ENCODE results near the gene ZBTB20.

GRCh38 chr3:114709102-114709501, 438.0 kb downstream of the ZBTB20 start:
- TF ChIP-seq TAF1 (IDR thresholded peaks at IDR 0.05; ENCODE audit: low read depth) = no peak
- TF ChIP-seq, protein P1, sequence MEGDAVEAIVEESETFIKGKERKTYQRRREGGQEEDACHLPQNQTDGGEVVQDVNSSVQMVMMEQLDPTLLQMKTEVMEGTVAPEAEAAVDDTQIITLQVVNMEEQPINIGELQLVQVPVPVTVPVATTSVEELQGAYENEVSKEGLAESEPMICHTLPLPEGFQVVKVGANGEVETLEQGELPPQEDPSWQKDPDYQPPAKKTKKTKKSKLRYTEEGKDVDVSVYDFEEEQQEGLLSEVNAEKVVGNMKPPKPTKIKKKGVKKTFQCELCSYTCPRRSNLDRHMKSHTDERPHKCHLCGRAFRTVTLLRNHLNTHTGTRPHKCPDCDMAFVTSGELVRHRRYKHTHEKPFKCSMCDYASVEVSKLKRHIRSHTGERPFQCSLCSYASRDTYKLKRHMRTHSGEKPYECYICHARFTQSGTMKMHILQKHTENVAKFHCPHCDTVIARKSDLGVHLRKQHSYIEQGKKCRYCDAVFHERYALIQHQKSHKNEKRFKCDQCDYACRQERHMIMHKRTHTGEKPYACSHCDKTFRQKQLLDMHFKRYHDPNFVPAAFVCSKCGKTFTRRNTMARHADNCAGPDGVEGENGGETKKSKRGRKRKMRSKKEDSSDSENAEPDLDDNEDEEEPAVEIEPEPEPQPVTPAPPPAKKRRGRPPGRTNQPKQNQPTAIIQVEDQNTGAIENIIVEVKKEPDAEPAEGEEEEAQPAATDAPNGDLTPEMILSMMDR (IDR thresholded peaks at IDR 0.05; ENCODE audit: poor library complexity, severe bottlenecking) = no peak
- TF ChIP-seq, protein P2, sequence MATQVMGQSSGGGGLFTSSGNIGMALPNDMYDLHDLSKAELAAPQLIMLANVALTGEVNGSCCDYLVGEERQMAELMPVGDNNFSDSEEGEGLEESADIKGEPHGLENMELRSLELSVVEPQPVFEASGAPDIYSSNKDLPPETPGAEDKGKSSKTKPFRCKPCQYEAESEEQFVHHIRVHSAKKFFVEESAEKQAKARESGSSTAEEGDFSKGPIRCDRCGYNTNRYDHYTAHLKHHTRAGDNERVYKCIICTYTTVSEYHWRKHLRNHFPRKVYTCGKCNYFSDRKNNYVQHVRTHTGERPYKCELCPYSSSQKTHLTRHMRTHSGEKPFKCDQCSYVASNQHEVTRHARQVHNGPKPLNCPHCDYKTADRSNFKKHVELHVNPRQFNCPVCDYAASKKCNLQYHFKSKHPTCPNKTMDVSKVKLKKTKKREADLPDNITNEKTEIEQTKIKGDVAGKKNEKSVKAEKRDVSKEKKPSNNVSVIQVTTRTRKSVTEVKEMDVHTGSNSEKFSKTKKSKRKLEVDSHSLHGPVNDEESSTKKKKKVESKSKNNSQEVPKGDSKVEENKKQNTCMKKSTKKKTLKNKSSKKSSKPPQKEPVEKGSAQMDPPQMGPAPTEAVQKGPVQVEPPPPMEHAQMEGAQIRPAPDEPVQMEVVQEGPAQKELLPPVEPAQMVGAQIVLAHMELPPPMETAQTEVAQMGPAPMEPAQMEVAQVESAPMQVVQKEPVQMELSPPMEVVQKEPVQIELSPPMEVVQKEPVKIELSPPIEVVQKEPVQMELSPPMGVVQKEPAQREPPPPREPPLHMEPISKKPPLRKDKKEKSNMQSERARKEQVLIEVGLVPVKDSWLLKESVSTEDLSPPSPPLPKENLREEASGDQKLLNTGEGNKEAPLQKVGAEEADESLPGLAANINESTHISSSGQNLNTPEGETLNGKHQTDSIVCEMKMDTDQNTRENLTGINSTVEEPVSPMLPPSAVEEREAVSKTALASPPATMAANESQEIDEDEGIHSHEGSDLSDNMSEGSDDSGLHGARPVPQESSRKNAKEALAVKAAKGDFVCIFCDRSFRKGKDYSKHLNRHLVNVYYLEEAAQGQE (IDR thresholded peaks at IDR 0.05; ENCODE audit: borderline replicate concordance) = no peak
- TF ChIP-seq MXI1 (conservative IDR thresholded peaks at IDR 0.05; ENCODE audit: poor library complexity, severe bottlenecking) = no peak
- TF ChIP-seq SMC3 (conservative IDR thresholded peaks at IDR 0.05; ENCODE audit: poor library complexity) = no peak
- no peak for TF ChIP-seq POLR2AphosphoS5 (IDR thresholded peaks at IDR 0.05)
- TF ChIP-seq RAD21 (conservative IDR thresholded peaks at IDR 0.05) = no peak
- no peak for TF ChIP-seq EP300 (conservative IDR thresholded peaks at IDR 0.05; ENCODE audit: poor library complexity, severe bottlenecking)
- TF ChIP-seq EZH2 (IDR thresholded peaks at IDR 0.05; ENCODE audit: borderline replicate concordance, insufficient read depth, low read length, poor library complexity, severe bottlenecking) = no peak

Data from neural cell (in vitro differentiated cells).